Activated CD8-positive, alpha-beta memory T cell treated with anti-CD3 and anti-CD28 coated beads for 24 hours (primary cell): ENCODE data around the gene EXOC7.
"Not testable (repeated sequence)": the region's sequence is repeated elsewhere in the genome, so short reads cannot be mapped to it uniquely, and the experiment has no call there.

Source experiments
- DNase-seq: peaks from one replicate; pipeline ENCODE4 v3.0.0-alpha.2; 2020

EXOC7 gene

DNA sequence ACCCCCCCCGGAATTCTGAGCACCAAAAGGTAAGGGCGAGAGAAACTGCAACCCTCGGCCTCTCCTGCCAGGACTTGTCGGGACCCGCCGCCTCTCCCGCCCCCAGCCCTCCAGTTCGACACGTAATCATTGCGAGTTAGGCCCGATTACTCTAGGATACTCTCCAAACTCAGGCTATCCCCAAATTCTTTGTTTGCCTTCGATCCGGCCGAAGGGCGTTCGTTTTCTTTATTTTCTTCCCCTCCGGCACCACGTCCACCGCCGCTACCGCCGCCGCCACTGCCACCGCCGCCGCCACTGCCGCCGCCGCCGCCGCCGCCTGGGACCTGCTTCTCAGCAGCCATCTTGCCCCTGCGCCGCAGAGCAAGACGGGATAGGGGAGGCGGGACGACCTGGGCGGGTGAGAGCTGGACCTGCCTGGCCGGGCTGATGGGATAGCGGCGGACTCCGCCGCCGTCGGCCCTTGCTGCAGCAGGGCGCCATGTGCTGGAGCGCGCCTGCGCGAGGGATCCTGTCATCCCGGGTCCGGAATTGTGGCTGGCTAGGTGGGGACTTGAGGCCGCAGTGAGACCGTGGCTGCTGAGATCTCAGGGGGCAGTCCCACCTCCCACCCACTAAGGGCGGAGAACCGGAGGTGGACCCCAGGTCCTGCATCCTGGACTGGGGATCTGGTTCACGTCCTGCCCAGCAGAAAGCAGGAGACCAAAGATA is 31.3 kb downstream of the EXOC7 start, which contains the start of gene SRP68:
TSS of gene SRP68 (minus strand) at position 370 of the 711 bp plus-strand sequence. CDS start at position 344, 26 bp downstream.
- DNase-seq: peak; percentile 93

DNA sequence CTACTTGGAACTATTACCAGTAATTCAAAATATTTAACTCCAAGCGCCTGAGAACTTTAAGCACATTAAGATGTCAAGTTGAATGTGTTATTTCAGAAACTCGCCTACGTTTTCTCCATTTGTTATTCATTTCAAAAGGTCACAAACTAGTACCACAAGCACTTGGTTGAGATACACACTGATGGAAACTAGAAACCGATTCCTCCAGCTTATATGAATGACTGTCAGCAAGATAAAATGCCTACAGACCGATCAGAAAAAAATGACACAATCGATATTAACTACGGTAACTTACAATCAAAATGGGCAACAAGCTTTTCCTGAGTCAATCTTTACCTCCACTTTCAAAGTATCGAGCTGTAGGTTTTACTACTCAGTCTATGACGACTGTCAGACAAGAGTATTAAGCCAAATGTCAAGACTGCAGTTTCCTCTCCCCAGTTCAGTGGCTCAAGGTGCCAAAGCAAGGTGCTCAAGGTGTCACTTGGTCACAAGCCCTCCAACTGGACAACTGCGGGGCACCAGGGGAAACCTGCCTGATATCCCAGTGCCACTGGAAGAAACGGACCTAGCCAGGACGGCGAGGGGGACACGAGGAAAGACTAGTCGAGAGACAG is 31.9 kb downstream of the EXOC7 start:
- DNase-seq: peak; percentile 83

DNA sequence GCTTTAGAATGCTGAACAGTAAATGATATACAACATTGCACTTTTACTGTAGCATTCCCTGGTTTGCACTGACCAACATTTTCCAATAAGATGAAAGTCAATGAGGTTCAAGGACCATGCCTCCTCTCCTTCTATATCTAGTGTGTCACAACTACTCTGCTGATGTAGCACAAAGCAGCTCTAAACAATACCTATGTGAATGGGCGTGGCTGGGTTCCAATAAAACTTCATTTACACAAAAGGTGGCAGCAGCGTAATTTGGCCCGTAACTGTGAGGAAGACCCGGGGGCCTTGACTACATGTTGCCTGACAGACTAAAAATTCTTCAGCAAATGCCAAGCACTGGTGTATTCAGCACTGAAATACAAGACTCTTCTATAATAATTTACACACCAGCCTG is 37.8 kb downstream of the EXOC7 start:
- no peak for DNase-seq

DNA sequence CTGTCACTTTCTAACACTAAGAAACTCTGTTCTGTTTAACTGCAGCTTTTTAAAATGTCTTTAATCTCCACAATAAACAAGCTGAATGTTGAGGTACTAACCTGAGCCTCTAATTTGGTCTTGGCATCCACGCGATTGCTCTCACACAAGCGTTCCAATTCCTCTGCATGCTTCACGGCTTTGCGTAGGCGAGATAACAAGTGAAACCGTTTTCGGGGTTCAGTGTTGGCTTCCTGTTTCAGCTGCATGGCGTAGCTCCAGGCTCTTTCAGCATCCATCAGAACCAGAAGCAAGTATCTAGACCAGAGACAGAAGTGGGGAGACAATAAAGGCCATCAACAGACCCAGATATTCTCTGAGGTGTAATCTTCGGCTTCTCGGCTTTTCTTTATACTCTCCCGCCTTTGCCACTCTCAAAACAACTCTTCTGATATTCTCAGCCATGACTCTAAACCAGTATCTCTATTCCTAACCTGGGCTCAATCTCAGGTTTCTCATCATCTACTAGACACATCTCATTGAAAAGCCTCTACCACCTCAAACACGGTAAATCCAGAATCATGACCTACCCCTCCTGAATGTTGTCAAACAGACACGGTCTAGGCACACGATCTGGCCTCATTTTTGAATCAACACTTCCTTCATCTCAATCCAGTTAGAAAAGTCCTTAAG is 39.6 kb downstream of the EXOC7 start:
- DNase-seq: no peak

DNA sequence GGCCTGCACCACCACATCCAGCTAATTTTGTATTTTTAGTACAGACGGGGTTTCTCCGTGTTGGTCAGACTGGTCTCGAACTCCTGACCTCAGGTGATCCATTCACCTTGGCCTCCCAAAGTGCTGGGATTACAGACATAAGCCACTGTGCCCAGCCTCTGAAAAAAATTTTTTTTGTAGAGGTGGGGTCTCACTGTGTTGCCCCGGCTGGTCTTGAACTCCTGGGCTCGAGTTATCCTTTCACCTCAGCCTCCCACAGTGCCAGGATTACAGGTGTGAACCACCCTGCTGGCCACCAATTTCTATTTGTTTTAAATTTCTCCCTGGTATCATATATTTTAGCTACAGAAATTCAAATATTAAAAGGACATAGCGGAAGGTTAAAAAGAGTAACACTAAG is 45.3 kb downstream of the EXOC7 start:
- DNase-seq: not testable (repeated sequence)

DNA sequence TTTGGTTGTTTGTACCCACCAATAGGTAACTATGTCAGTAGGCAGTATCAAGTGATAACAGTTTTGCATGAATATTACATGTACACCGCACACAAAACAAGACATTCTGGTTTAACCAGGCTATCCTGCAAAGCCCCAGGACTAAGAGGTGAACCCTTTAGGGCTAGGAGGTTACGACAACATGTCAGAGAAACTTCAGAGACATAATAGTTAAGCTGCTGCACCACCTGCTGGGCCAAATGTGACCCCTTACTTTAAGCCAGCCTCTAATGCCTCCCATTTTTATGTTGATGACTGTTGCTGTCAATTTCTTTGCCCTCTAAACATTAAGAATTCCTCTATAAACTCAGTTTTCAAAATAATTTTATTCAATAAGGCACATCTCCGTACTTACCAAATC is 46.7 kb downstream of the EXOC7 start:
- no peak for DNase-seq

DNA sequence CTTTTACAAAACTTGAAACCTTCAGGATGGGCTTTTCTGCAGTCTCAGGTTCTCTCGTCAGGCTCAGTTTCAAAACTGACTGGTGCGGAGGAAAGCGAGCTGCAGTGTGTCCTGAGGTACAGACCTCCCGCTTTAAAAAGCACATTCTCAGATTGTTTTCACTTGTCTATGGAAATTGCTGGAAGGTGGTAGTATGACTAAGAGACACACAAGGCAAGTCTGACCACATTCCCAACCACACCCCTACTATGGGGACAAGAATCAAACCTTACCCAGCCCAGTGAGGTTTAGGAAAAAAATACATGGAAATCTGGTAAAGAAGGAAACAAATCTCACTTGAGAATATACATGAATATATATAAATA is 49.5 kb downstream of the EXOC7 start:
- DNase-seq: no peak

DNA sequence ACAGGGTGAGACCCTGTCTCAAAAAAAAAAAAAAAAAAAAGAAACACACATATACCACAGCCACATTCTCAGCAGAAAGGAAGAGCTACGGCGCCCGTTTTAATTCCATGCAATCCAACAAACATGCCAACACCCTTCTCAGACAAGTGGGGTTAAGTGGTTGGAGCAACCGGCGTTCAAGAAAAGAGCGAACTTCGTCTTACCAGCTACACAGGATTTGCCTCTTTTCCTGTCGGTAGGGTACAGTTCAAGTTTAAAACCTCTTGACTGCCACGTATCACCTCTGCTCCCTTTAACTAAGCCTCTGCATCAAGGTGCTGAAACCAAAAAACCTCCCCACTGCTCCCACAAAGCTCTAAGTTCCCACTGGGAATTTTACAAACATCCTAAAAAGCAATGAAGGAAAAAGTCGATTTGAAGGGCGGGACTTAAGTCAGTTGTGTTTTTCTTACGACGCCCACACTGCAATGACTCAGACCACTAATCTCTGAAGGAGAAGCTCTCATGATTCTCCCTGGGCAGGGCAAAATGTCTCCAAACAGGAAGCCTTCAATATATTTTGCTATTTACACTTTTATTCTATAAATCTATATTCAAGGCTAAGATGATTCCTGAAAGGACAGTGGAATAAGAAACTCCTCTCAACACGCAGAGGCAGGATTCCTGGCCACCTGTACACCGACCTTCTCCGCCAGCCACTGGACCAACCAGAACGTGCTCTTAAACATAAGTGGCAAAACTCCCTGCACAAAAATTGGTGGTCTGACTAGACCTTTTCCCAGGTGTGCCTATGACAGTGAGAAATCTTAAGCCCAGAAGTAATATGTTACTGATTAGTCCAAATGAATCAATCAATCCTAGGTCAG is 50.1 kb downstream of the EXOC7 start:
- DNase-seq: no peak

DNA sequence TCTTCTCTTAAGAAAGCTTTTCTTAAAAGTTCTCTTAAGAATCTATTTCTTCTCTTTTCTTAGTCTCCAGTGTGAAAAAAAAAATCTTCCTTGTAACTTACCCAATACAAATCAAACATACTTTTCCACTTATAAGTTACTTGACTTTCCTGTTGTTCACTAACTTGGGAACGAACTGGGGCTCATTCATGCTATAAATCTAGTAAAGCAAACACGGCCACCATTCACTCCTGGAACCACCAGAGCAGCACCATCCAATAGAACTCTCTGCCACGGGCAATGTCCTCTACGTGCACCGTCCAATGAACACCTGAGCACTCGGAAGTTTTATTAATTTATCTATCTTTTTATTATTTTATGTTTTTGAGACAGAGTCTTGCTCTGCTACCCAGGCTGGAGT is 52.0 kb downstream of the EXOC7 start:
- DNase-seq: no peak

DNA sequence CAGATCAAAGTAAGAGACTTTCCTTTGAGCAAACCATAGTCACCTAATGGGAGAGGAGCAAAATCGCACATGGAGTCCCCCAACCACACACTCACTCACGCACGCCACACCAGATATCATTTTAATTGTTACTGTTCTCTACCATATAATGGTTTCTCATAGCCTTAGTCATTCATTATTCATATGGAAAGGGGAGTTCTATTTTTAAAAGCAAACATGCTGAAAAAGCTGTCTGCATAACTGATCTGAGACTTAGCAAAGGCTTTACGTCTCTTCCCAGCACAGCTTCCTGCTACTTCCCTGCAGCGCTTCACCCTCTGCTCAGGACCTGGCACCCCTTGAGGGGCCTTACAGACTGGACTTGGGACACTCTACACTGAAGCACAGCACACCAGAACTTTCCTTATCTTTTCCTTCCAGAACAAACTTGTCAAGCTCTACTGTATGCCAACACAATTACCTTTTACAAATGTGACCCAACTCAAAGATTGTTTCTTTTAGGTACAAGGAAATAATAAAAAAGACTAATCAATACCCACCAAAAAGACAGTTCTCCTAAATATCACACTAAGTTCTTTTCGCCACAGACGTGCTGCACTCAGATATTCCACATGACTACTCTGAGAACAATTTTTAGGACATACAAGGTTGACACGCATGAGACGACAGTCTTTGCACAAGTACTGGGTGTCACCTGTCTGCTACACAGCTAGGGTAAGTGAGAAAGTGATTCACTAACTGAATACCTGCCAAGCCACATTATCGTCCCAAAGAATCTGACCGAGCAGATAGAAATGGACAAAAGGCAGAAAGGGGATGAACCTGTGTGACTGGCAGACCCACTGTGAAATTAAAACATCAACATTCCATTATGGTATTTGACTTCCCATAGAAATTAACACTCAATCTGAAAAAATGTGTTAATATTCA is 52.8 kb downstream of the EXOC7 start:
- no peak for DNase-seq

DNA sequence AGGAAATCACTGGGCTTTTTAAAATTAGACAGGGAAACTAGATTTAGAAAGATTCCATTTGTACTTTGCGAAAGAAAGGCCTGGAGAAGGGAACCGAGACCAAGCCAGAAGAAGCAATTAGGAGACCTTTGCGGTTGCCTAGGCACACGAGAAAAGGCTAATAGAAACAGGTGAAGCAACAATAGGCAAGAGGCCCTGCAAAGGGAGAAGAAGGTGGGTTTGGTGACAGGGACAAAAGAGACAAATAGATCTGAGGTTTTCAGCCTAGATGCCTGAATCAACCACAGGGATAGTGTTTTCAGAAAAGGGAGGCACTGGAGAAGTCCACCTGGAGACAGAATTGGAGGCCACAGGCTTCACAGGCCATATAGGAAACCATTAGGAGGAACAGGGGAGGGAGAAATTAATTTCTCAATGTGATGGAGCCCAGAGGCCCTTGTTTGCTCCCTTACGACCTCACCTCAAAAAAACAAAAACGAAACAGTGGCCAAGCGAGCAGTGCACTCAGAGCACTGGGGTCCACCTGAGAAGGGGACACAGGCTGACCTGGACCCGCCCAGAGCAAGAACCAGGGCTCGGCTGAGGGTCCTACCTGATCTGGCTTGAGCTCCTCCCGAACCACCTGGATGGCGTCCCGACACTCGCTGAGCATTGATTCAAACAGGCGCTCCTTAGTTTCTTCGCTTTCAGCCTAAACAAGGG is 53.6 kb downstream of the EXOC7 start:
- DNase-seq: no peak

DNA sequence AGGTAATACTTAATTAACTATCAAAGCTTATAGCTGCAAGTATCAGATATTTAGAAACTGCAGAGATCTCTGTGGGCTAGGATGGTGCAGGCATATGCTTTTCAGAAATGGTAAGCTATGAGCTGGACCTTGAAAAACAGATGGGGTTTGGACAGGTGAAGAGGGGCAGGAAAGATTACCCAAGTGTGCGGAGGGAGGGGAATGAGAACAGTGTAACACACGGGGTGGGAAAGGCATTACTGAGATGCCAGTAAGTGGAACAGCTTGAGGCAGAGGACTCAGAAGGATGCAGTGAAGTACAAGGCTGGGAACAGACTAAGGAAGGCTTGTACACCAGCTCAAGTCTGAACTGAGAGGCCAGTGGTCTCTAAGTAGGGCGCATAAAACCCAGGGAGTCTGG is 54.3 kb downstream of the EXOC7 start:
- no peak for DNase-seq

DNA sequence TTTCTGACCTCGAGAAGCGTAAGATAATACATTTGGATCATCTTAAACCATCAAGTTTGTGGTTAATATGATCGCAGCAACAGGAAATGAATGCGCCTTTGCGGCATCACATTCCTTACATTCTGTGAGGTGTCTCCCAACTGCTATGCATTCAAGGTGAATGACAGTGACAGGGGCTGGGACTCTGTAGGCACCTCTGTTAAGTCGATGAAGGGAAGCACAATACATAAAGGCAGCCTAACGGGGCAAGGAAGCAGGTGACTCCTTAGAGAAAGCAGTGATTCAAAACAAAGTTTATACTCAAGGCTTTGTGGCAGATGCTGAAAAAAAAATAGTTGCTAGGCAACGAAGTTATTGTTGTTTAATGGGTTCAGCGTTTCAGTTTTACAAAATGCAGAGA is 54.9 kb downstream of the EXOC7 start:
- no peak for DNase-seq

DNA sequence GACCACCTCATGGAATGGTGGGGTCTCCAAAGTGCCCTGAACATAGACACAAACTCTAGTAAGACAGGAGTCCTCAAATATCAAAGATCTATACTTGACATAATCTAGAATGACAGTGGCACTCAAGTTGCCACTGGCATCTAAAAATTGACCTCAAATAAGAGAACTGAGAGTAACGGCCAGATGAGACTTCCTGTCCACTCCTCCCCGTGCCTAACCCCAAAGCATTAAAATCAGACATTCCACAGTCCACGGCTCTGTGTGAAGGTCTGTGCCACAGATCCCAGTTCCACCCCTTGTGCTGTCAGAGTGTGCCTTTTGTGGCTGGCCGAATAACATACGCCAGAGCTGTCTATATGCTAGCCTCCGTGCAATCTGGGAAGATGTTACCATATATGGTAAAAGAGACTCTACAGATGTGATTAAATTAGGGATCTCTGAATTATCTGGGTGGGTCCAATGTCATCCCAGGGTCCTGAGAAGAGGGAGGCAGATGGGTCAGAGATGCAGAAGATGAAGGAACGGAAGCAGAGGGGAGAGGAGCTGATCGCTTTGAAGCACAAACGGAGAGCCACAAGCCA is 55.5 kb downstream of the EXOC7 start:
- no peak for DNase-seq

DNA sequence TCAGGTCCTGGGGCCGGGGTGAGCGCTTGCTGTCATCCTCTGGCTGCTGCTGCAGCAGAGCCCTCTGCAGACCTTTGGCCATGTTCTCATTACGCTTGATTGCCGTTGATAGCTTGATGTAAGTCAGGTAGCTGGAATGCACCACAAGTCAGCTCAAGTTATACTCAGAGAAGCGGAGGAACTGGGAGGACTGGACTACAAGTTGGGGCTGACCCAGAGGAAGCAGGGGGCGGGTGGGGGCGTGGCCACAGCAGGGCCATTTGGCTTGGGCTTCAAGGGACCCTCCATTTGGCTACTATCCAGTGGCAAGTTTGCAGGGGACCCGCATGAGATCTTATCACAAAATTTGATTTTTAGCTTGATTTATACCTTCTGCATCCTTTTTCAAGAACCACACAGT is 57.5 kb downstream of the EXOC7 start:
- no peak for DNase-seq

DNA sequence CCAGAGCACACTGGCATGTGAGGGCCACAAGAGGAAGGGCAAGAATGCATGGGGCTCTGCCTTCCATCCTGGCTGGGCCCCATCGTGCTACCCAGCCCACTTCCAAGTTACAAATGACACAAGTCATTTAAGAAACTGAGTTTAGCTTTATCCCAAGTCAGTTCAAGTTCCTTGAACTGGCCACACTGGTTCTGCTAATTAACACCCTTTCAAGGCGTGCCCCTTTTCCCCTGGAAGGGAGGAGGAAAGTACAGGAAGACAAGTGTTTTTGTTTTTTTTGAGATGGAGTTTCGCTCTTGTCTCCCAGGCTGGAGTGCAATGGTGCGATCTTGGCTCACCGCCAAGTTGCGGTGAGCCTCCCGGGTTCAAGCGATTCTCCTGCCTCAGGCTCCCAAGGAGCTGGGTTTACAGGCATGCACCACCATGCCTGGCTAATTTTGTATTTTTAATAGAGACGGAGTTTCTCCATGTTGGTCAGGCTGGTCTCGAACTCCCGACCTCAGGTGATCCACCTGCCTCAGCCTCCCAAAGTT is 59.0 kb downstream of the EXOC7 start:
- DNase-seq: not testable (repeated sequence)

DNA sequence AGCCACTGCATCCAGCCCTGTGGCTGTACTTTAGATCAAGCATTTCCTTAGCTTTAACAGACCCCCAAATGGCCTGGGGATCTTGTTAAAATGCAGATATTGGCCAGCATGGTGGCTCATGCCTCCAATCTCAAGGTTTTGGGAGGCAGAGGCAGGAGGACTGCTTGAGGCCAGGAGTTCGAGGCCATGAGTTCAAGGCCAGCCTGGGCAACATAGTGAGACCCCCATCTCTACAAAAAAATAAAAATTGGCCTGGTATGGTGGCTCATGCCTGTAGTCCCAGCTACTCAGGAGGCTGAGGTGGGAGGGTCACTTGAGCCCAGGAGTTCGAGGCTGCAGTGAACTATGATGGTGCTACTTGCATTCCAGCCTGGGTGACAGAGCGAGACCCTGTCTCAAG is 60.7 kb downstream of the EXOC7 start:
- DNase-seq: not testable (repeated sequence)

DNA sequence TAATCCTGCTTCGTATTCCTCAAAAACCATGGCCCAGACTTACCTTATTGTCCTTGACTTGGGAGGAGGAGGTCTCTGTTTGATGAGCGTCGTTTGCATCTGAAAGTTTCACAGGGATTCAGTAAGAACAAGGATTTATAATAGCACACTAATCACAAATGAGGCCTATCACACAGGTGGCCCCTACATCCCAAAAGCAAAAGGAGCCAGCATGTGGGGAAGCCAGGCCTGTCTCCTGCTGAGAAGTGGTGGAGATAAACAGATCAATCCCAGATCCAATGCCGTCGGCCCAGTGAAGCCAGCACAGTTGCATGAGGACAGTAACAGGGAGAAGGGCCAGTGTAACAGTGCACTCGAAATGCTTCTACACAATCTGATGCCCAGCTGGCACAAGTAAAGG is 63.2 kb downstream of the EXOC7 start:
- no peak for DNase-seq

DNA sequence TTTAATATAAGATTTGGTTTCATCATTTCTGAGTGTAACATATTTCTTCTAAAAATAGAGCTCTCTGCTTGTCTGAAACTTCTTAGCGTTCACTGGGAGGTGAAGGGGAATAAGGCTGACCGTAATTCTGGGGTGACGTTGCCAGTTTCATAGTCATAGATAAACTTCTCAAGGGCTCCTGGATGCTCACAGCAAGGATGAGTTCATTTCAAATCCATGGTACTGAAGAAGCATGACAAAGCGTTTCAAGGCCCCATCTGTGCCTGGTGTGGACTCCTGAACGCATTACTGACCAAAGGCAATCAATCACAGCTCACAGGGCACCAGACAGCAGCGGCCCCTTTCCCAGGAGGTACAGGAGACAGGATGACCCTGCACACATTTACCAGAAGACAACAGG is 64.5 kb downstream of the EXOC7 start:
- DNase-seq: no peak

DNA sequence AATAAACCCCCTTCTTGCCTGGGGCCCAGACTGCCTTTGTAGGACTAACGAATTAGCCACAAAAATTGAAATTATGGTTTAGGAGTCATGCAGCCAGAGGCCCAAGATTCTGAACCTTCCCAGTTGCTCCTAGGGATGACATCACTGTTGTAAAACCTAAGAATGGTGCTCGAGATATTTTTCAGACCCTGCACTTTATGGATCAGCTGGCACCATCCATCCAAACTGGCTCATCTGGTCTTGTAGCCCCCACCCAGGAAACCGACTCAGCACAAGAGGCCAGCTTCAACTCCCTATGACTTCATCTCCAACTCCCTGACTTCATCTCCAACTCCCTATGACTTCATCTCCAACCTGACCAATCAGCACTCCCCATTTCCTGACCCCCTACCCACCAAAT is 65.5 kb downstream of the EXOC7 start:
- no peak for DNase-seq
